Stomach (tissue), 19 donors: ENCODE results near the gene ZNF711. TPM values are rescaled to one million over a fixed set of nuclear protein-coding genes. Genes with fewer than 3 reads are reported as not detected.
A peak's percentile ranks its signal among the peaks of the same experiment; 100 is the strongest.

Experiments
- DNase-seq, 2 donors: peaks; one replicate each; pipeline versions ENCODE4 v3.0.0 to v3.0.0-alpha.2; 2013 to 2019
- H3K27ac ChIP-seq, 5 donors: fragments of 200-600 bp in 4 of 5; sonication (generic) in 4 of 5; one replicate each; pipeline ENCODE4 v1.5.1; 2013 to 2019; ENCODE audit warnings: mild to moderate bottlenecking in 1 of 5, moderate library complexity in 1 of 5
- H3K27me3 ChIP-seq, 3 donors: fragments of 200-600 bp; sonication (generic); one replicate each; pipeline ENCODE4 v1.5.1; 2017 to 2019; ENCODE audit warnings: mixed run types in 1 of 3
- H3K36me3 ChIP-seq, 4 donors: fragments of 200-600 bp; sonication (generic); 1 replicate in 3 of 4; 2 replicates in 1 of 4; pipeline ENCODE4 v1.5.1; 2016 to 2019
- H3K4me1 ChIP-seq, 4 donors: fragments of 200-600 bp; sonication (generic); one replicate each; pipeline ENCODE4 v1.5.1; 2016 to 2019
- H3K4me3 ChIP-seq, 4 donors: fragments of 200-600 bp; sonication (generic) in 3 of 4; one replicate each; pipeline ENCODE4 v1.5.1; 2016 to 2019; ENCODE audit warnings: mild to moderate bottlenecking in 1 of 4
- H3K9me3 ChIP-seq, 4 donors: fragments of 200-600 bp; sonication (generic); one replicate each; pipeline ENCODE4 v1.5.1; 2016 to 2019
- CTCF ChIP-seq, 7 experiments: fragments of 450-650 bp in 4 of 7; fragments of 200-600 bp in 3 of 7; sonication (generic) in 3 of 7; IDR thresholded peaks; one replicate each; pipeline ENCODE4 v1.5.1; 2016 to 2019; ENCODE audit warnings: antibody characterized with exemption in 7 of 7, control low read depth in 2 of 7, mild to moderate bottlenecking in 1 of 7
- EP300 ChIP-seq: sonication (generic); formaldehyde crosslinking; IDR thresholded peaks from one replicate; pipeline ENCODE4 v1.6.1; 2017; ENCODE audit warnings: antibody characterized with exemption
- POLR2A ChIP-seq, 4 donors: fragments of 450-650 bp; IDR thresholded peaks; one replicate each; pipeline ENCODE4 v1.6.1; 2016; ENCODE audit warnings: antibody characterized with exemption in 4 of 4, control low read depth in 2 of 4, mild to moderate bottlenecking in 1 of 4, moderate library complexity in 1 of 4
- POLR2AphosphoS5 ChIP-seq, 3 donors: sonication (generic); formaldehyde crosslinking; IDR thresholded peaks; one replicate each; pipeline ENCODE4 v1.6.1; 2016; ENCODE audit warnings: antibody characterized with exemption in 3 of 3
- WGBS, 5 donors: extraction: QIAGEN DNeasy Blood & Tissue Kit in 3 of 5; methylation state at CpG; one replicate each; pipeline versions ENCODE4 v1.1.5 to v1.1.7; 2013 to 2018; 5-methylcytosine and 5-hydroxymethylcytosine counted together
- intact Hi-C: fragments of 100-400 bp; cut with DNase I; formaldehyde crosslinking; loops from one replicate; pipeline ENCODE4 v1.15.1; 2023; ENCODE audit warnings: low total_unique reads
- long read RNA-seq, 10 donors: transcript quantifications; one replicate each; lab custom pipeline, GENCODE V29; 2026
- polyA plus RNA-seq, 3 donors: library from polyadenylated mRNA; stranded (reverse); fragments of 200-250 nt; gene quantifications; one replicate each; pipeline ENCODE4 v1.2.3, GENCODE V29; 2013
- total RNA-seq, 5 donors: library from RNA; depleted of rRNA; stranded (reverse); fragments of >200 nt; gene quantifications; one replicate each; pipeline versions ENCODE4 v1.1.0 to v1.2.3, GENCODE V29; 2014 to 2016
- donor health status: healthy with polysubstance abuse.
- donor health status: Bipolar disorder and iron deficiency.
- donor health status: healthy.

Gene ZNF711
- total RNA-seq = 10 to 100 TPM in 1 of 5 donors, 1 to 10 TPM in 3, under 1 TPM in 1; under 0.01 to 26.6 (median 6.4) TPM
- polyA plus RNA-seq = 1 to 10 TPM in 2 of 3 donors, under 1 TPM in 1; 0.93 to 2.4 (median 1.6) TPM
- long read RNA-seq, donor 1, partial matches to known transcripts = 0 of 2 reads
- long read RNA-seq, donor 1, other reads (novel, unspliced or antisense) = 0 of 2 reads
- long read RNA-seq, donor 2, partial matches to known transcripts = 5 of 5 reads
- long read RNA-seq, donor 2, other reads (novel, unspliced or antisense) = 0 of 5 reads
- long read RNA-seq, donor 3, partial matches to known transcripts = 0 of 1 reads
- long read RNA-seq, donor 3, other reads (novel, unspliced or antisense) = 0 of 1 reads
- long read RNA-seq, donor 4 = 0 reads
- long read RNA-seq, donor 5, full-length matches to known transcripts = 1 of 1 reads
- long read RNA-seq, donor 5, partial matches to known transcripts = 0 of 1 reads
- long read RNA-seq, donor 5, other reads (novel, unspliced or antisense) = 0 of 1 reads
- long read RNA-seq, donor 6, partial matches to known transcripts = 0 of 1 reads
- long read RNA-seq, donor 6, other reads (novel, unspliced or antisense) = 0 of 1 reads
- long read RNA-seq, donor 7, full-length matches to known transcripts = 1 of 1 reads
- long read RNA-seq, donor 7, partial matches to known transcripts = 0 of 1 reads
- long read RNA-seq, donor 7, other reads (novel, unspliced or antisense) = 0 of 1 reads
- long read RNA-seq, donor 8 = 0 reads
- long read RNA-seq, donor 9 = 0 reads
- long read RNA-seq, donor 10 = 0 reads

DNA sequence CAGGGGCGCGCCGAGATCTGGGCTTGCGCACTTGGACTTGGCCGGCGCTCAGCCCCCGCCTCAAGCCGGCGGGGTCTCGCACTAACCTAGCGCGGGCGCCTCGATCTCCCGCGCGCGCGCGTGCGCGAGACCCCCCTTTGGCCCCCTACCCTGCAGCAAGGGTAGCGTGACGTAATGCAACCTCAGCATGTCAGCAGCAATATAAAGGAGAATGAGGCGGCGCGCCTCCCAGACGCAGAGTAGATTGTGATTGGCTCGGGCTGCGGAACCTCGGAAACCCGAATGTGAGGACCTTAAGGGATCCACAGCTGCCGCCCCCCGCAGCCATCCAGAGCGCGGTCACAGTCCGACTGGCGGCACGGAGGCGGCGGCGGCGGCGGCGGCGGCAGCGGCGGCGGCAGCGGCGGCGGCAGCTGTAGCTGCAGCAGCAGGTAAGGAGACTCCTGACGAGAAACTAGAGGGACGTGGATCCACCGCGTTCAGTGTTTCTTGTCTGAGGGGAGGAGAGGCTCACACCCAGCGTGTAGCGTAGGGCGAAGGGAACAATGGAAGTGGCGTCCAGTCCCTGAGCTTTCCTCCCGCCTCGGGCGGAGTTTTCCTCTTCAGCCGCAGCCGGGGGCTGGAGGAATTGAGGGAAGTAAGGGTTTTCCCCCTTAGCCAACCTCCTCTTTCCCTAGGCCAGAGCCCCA, at the start of gene ZNF711, which contains the start of gene SATL1:
TSS of gene ZNF711 (plus strand) at position 231 of the 689 bp plus-strand sequence. CDS start 3,582 bp downstream, outside the sequence.
TSS of gene SATL1 (minus strand) at position 19 of the 689 bp plus-strand sequence. CDS start 134,811 bp downstream, outside the sequence.
- no peaks in the 10 kb centered on the region for H3K9me3 ChIP-seq
- H3K4me3 ChIP-seq = peak within 1 kb of the TSS; percentile 49 to 61 (median 54)
- H3K27me3 ChIP-seq = peaks cover 0 to 6% (median 0%) of the 10 kb centered on the region in 3 donors
- intact Hi-C loops = no loop called here
- peak within 1 kb of the TSS in 4 of 5 donors; percentile 5 to 72 (median 51) for H3K27ac ChIP-seq
- peak; percentile 42 to 95 for DNase-seq
- H3K4me1 ChIP-seq = no peaks in the 10 kb centered on the region
- no peak for TF ChIP-seq POLR2A (IDR thresholded peaks at IDR 0.05)
- H3K36me3 ChIP-seq = no peaks in the 10 kb centered on the region
- 1 to 48% (median 8%) methylated on average over 32 to 65 of the region's 65 CpGs for whole genome bisulfite sequencing, 5 donors

- no peaks in the 10 kb centered on the region for H3K27me3 ChIP-seq
- H3K36me3 ChIP-seq = no peaks in the 10 kb centered on the region
- no peaks in the 10 kb centered on the region for H3K4me1 ChIP-seq
- DNase-seq = no peak
- 13 to 80% (median 72%) methylated on average over 1 of the region's 1 CpG for WGBS, 5 donors
- H3K27ac ChIP-seq = no peak overlapping the region
- intact Hi-C loops = no loop called here
- TF ChIP-seq EP300 (no peak), CTCF (IDR thresholded peaks at IDR 0.05) (no peak), POLR2A (IDR thresholded peaks at IDR 0.05) (no peak), POLR2AphosphoS5 (IDR thresholded peaks at IDR 0.05) (no peak)
- peaks cover 0 to 5% (median 0%) of the 10 kb centered on the region in 4 donors for H3K9me3 ChIP-seq
- H3K4me3 ChIP-seq = no peak overlapping the region
These were observed 47.5 kb upstream of the ZNF711 start for GRCh38 chrX:85196319-85196718.

- no peak for DNase-seq
- intact Hi-C loops = loop anchor here (10.0 kb wide), 1 partner anchor 61 kb away; no protein-coding TSS in a partner anchor
- Histone ChIP-seq H3K27me3 (no peaks in the 10 kb centered on the region), H3K27ac (no peak overlapping the region), H3K4me1 (no peaks in the 10 kb centered on the region), H3K36me3 (no peaks in the 10 kb centered on the region), H3K9me3 (peaks cover 0 to 7% (median 0%) of the 10 kb centered on the region in 4 donors), H3K4me3 (no peak overlapping the region)
- no peak for TF ChIP-seq CTCF (IDR thresholded peaks at IDR 0.05)
- no peak for TF ChIP-seq POLR2A (IDR thresholded peaks at IDR 0.05)
- no peak for TF ChIP-seq POLR2AphosphoS5 (IDR thresholded peaks at IDR 0.05)
- no peak for TF ChIP-seq EP300
- WGBS, 5 donors = 84 to 96% (median 93%) methylated on average over 5 to 8 of the region's 8 CpGs
These were observed 40.3 kb upstream of the ZNF711 start for GRCh38 chrX:85203461-85203970.

GRCh38 chrX:85213792-85214530, 29.8 kb upstream of the ZNF711 start:
- 60 to 88% (median 82%) methylated on average over 3 of the region's 3 CpGs for WGBS, 5 donors
- TF ChIP-seq CTCF (IDR thresholded peaks at IDR 0.05) (no peak), EP300 (no peak), POLR2AphosphoS5 (IDR thresholded peaks at IDR 0.05) (no peak), POLR2A (IDR thresholded peaks at IDR 0.05) (no peak)
- Histone ChIP-seq H3K4me1 (no peaks in the 10 kb centered on the region), H3K36me3 (no peaks in the 10 kb centered on the region), H3K27ac (no peak overlapping the region), H3K4me3 (no peak overlapping the region), H3K9me3 (no peaks in the 10 kb centered on the region), H3K27me3 (no peaks in the 10 kb centered on the region)
- no peak for DNase-seq
- intact Hi-C loops = no loop called here
